ENCODE data around the gene ATXN2.

- TF ChIP-seq ZSCAN29 (IDR thresholded peaks at IDR 0.05), result peak; percentile 57; the same call in 1 of the 2 replicates
- no peak for TF ChIP-seq DLX4 (CRISPR knock-in tag; IDR thresholded peaks at IDR 0.05)
- no peak for TF ChIP-seq TEAD1 (CRISPR knock-in tag; IDR thresholded peaks at IDR 0.05)
- no peak for TF ChIP-seq CTCF (IDR thresholded peaks at IDR 0.05 in 2 of 3, conservative IDR thresholded peaks at IDR 0.05 in 1 of 3; ENCODE audit: insufficient read depth in 2 of 3, low read depth in 1 of 3, low read length in 3 of 3)
- TF ChIP-seq NRF1 (conservative IDR thresholded peaks at IDR 0.05 in 1 of 2, IDR thresholded peaks at IDR 0.05 in 1 of 2), result no peak; a peak in 1 of 4 replicates
- TF ChIP-seq ZNF77 (CRISPR knock-in tag; IDR thresholded peaks at IDR 0.05), result no peak
- no peak for TF ChIP-seq ZNF76 (CRISPR knock-in tag; IDR thresholded peaks at IDR 0.05; ENCODE audit: borderline replicate concordance)
- no peak for TF ChIP-seq HDAC6 (IDR thresholded peaks at IDR 0.05; ENCODE audit: low read depth, low read length)
- TF ChIP-seq HDAC3 (IDR thresholded peaks at IDR 0.05; ENCODE audit: borderline replicate concordance, partially characterized antibody), result peak; percentile 86
- TF ChIP-seq TCFL5 (CRISPR knock-in tag; conservative IDR thresholded peaks at IDR 0.05), result no peak
- TF ChIP-seq POLR2AphosphoS5 (IDR thresholded peaks at IDR 0.05; ENCODE audit: control insufficient read depth, insufficient read depth, low read depth, low read length), result peak; percentile 78
- TF ChIP-seq STAT5A (IDR thresholded peaks at IDR 0.05; ENCODE audit: borderline replicate concordance, low read length), result peak; percentile 69
Measured at GRCh38 chr12:111636209-111636945, 37.3 kb upstream of the ATXN2 start.

Data from K562 (cell line).